Type B pancreatic cell (in vitro differentiated cells): ENCODE measurements around the gene EML1. TPM values are rescaled to one million over a fixed set of nuclear protein-coding genes. Genes with fewer than 3 reads are reported as not detected.

Experiments
- DNase-seq: peaks from one replicate; pipeline ENCODE4 v3.0.0; 2021; ENCODE audit warnings: mixed read lengths; ENCODE audit not compliant: unreplicated experiment; ENCODE audit errors: extremely low spot score
- H3K27ac Mint-ChIP-seq: 2 replicates; pipeline ENCODE4 v1.8.0; 2021; ENCODE audit warnings: mild to moderate bottlenecking, mixed read lengths
- H3K27me3 Mint-ChIP-seq: 2 replicates; pipeline ENCODE4 v1.8.0; 2021; ENCODE audit warnings: mixed read lengths
- H3K36me3 Mint-ChIP-seq: 2 replicates; pipeline ENCODE4 v1.8.0; 2021; ENCODE audit warnings: mixed read lengths
- H3K4me1 Mint-ChIP-seq: one replicate; pipeline ENCODE4 v1.8.0; 2021; ENCODE audit warnings: mixed read lengths; ENCODE audit not compliant: unreplicated experiment
- H3K4me3 Mint-ChIP-seq: 2 replicates; pipeline ENCODE4 v1.8.0; 2021; ENCODE audit warnings: mild to moderate bottlenecking, mixed read lengths
- H3K9me3 Mint-ChIP-seq: 2 replicates; pipeline ENCODE4 v1.8.0; 2021; ENCODE audit warnings: mixed read lengths
- total RNA-seq: library from RNA; stranded (reverse); gene quantifications from 2 replicates; pipeline ENCODE4 v1.2.1, GENCODE V29; 2021; ENCODE audit warnings: low replicate concordance
- TF ChIP-seq, protein P1 (sequence below): fragments of 200-600 bp; sonication (generic); conservative IDR thresholded peaks from 2 replicates; pipeline ENCODE4 v1.5.0; 2021; ENCODE audit warnings: antibody characterized with exemption, mild to moderate bottlenecking

Gene EML1
- total RNA-seq, 1 donor from 2014 or later, result 45.7 TPM

DNA sequence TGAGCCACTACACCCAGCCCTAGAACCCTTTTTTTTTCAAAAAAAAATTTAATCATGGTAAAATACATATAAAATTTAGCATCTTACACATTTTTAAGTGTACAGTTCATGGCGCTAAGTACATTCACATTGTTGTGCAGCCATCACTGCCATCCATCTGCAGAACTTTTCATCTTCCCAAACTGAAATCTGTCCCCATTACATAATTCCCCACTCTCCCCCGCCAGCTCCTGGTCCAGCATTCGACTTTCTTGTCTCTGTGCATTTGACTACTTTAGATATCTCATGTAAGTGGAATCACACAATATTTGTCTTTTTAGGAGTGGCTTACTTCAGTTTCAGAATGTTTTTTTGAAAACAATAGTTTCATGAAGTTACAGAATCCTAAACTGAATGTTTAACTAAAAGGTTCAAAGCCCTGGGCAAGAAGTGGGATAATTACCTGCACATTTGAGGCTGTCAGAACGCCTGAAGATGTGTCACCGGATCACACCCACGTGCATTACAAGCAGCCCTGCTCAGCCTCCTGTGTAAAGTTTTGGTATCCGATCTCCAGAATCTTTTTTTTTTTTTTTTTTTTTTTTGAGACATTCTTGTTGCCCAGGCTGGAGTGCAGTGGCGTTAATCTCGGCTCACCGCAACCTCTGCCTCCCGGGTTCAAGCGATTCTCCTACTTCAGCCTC is 12.7 kb downstream of the EML1 start:
- no peaks in the 10 kb centered on the region for H3K36me3 Mint-ChIP-seq
- no peak overlapping the region for H3K4me3 Mint-ChIP-seq
- TF ChIP-seq, protein P1, sequence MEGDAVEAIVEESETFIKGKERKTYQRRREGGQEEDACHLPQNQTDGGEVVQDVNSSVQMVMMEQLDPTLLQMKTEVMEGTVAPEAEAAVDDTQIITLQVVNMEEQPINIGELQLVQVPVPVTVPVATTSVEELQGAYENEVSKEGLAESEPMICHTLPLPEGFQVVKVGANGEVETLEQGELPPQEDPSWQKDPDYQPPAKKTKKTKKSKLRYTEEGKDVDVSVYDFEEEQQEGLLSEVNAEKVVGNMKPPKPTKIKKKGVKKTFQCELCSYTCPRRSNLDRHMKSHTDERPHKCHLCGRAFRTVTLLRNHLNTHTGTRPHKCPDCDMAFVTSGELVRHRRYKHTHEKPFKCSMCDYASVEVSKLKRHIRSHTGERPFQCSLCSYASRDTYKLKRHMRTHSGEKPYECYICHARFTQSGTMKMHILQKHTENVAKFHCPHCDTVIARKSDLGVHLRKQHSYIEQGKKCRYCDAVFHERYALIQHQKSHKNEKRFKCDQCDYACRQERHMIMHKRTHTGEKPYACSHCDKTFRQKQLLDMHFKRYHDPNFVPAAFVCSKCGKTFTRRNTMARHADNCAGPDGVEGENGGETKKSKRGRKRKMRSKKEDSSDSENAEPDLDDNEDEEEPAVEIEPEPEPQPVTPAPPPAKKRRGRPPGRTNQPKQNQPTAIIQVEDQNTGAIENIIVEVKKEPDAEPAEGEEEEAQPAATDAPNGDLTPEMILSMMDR, result no peak
- H3K4me1 Mint-ChIP-seq, result peaks cover 35% of the 10 kb centered on the region
- H3K27me3 Mint-ChIP-seq, result no peaks in the 10 kb centered on the region
- H3K9me3 Mint-ChIP-seq, result no peaks in the 10 kb centered on the region
- H3K27ac Mint-ChIP-seq, result no peak overlapping the region
- no peak for DNase-seq

DNA sequence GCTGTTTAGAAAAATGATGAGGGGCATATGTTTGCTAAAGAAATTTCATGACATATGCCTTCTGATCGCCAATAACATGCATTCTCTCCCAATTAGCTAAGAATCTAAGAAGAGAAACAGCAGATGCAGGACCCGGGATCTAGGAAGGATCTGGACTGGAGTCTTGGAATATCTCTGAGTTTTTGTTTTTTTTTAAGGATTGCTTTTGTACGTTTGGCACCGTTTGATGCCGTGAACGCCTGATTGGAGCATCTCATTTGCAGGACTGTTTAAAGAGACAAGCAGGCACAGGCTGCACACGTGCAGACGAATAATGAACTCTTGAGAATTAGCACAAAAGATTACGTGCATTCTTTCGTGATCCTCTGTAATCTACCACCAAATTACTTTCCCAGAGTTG is 13.6 kb downstream of the EML1 start:
- Mint-ChIP-seq H3K27ac (no peak overlapping the region), H3K4me1 (peaks cover 36% of the 10 kb centered on the region), H3K9me3 (no peaks in the 10 kb centered on the region), H3K4me3 (no peak overlapping the region), H3K27me3 (no peaks in the 10 kb centered on the region), H3K36me3 (no peaks in the 10 kb centered on the region)
- TF ChIP-seq, protein P1, result no peak
- no peak for DNase-seq

GRCh38 chr14:99807413-99808153 is 14.4 kb downstream of the EML1 start:
- peaks cover 38% of the 10 kb centered on the region for H3K4me1 Mint-ChIP-seq
- H3K36me3 Mint-ChIP-seq, result no peaks in the 10 kb centered on the region
- TF ChIP-seq, protein P1, result peak; percentile 48
- no peaks in the 10 kb centered on the region for H3K9me3 Mint-ChIP-seq
- H3K27me3 Mint-ChIP-seq, result no peaks in the 10 kb centered on the region
- peak overlapping the region; percentile 60 for H3K4me3 Mint-ChIP-seq
- DNase-seq, result no peak
- H3K27ac Mint-ChIP-seq, result peak overlapping the region; percentile 72

GRCh38 chr14:99808154-99808505 is 14.9 kb downstream of the EML1 start:
- no peaks in the 10 kb centered on the region for H3K27me3 Mint-ChIP-seq
- TF ChIP-seq, protein P1, result no peak
- H3K4me1 Mint-ChIP-seq, result peaks cover 43% of the 10 kb centered on the region
- H3K4me3 Mint-ChIP-seq, result peak overlapping the region; percentile 60
- DNase-seq, result no peak
- H3K27ac Mint-ChIP-seq, result peak overlapping the region; percentile 72
- no peaks in the 10 kb centered on the region for H3K36me3 Mint-ChIP-seq
- no peaks in the 10 kb centered on the region for H3K9me3 Mint-ChIP-seq

DNA sequence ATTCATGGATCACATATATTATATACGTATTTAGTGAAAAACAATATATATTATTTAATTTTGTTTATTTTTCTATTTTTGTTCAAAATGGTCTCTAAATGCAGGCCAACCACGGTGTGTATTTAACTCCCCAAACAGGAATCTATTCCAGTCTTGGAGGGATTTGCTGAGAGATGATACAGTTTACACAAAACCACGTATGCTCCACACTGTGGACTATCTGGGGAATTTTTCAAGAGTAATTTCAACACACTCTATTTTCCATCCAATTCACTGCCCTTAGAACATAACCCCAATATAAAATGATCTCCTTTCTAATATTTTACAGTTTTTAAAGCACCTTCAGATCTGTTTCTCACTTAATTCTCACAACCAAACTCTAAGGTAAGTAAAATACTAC is 15.3 kb downstream of the EML1 start:
- Mint-ChIP-seq H3K36me3 (no peaks in the 10 kb centered on the region), H3K4me3 (no peak overlapping the region), H3K9me3 (no peaks in the 10 kb centered on the region), H3K27ac (peak overlapping the region; percentile 13), H3K4me1 (peaks cover 39% of the 10 kb centered on the region), H3K27me3 (no peaks in the 10 kb centered on the region)
- no peak for DNase-seq
- TF ChIP-seq, protein P1, result no peak
